ENCODE results near the gene ZACN.
"Not testable (repeated sequence)": the region's sequence is repeated elsewhere in the genome, so short reads cannot be mapped to it uniquely, and the experiment has no call there.

The ZACN gene

GRCh38 chr17:76078860-76079534 is at the start of gene ZACN:
TSS of gene ZACN (plus strand) at chr17:76079182. CDS start at chr17:76079265, 83 bp downstream.
- DNase-seq = no peak

GRCh38 chr17:76032073-76032779 is 46.8 kb upstream of the ZACN start:
- DNase-seq = no peak

GRCh38 chr17:76032780-76033108 is 46.2 kb upstream of the ZACN start:
- no peak for DNase-seq

- DNase-seq = no peak
Measured at GRCh38 chr17:76033139-76033538, 45.8 kb upstream of the ZACN start.

- DNase-seq = no peak
Measured at GRCh38 chr17:76034428-76035350, 44.3 kb upstream of the ZACN start.

GRCh38 chr17:76036497-76037261 is 42.3 kb upstream of the ZACN start:
- no peak for DNase-seq

GRCh38 chr17:76038050-76038449 is 40.9 kb upstream of the ZACN start:
- DNase-seq = no peak

- no peak for DNase-seq
Measured at GRCh38 chr17:76039121-76039520, 39.9 kb upstream of the ZACN start.

GRCh38 chr17:76040376-76040775 is 38.6 kb upstream of the ZACN start:
- no peak for DNase-seq

GRCh38 chr17:76042868-76043267 is 36.1 kb upstream of the ZACN start:
- not testable (repeated sequence) for DNase-seq

GRCh38 chr17:76044475-76045007 is 34.4 kb upstream of the ZACN start:
- not testable (repeated sequence) for DNase-seq

GRCh38 chr17:76046064-76046463 is 32.9 kb upstream of the ZACN start:
- no peak for DNase-seq

- DNase-seq = no peak
Measured at GRCh38 chr17:76048025-76048605, 30.9 kb upstream of the ZACN start.

GRCh38 chr17:76048711-76049110 is 30.3 kb upstream of the ZACN start:
- DNase-seq = peak; percentile 23

GRCh38 chr17:76049239-76049638 is 29.7 kb upstream of the ZACN start:
- no peak for DNase-seq

- no peak for DNase-seq
Measured at GRCh38 chr17:76049836-76050537, 29.0 kb upstream of the ZACN start.

GRCh38 chr17:76050538-76051467 is 28.2 kb upstream of the ZACN start:
- DNase-seq = no peak

GRCh38 chr17:76051561-76051960 is 27.4 kb upstream of the ZACN start:
- DNase-seq = no peak

- peak; percentile 52 for DNase-seq
Measured at GRCh38 chr17:76053246-76054111, 25.5 kb upstream of the ZACN start.

All from NCI-H226 (cell line).